H1 (cell line): Measurements from ENCODE around the gene MXD4. TPM values are rescaled to one million over a fixed set of nuclear protein-coding genes. Genes with fewer than 3 reads are reported as not detected.

Source experiments
- PHF8 ChIP-seq: fragments of 200-600 bp; sonication (generic); conservative IDR thresholded peaks from 2 replicates; pipeline ENCODE4 v1.7.1; 2012; ENCODE audit warnings: low read depth, mild to moderate bottlenecking, inconsistent platforms, low read length, moderate library complexity
- polyA plus RNA-seq, 7 experiments: library from polyadenylated mRNA; depleted of rRNA in 3 of 7; stranded (reverse) in 5 of 7; unstranded in 2 of 7; fragments of >200 nt in 5 of 7; fragments of 200-250 nt in 2 of 7; gene quantifications; 1 replicate in 5 of 7; 2 replicates in 1 of 7; 4 replicates in 1 of 7; pipeline versions ENCODE4 v1.2.1 to v1.2.3, GENCODE V29; 2011 to 2013; ENCODE audit warnings: missing spikeins in 2 of 7, mixed read lengths in 2 of 7
- total RNA-seq: library from RNA; stranded (reverse); fragmentation: NEBNext Ultra II Directional; extraction: Animal tissue kit (Norgen Biotek cat#: 25700); gene quantifications from 2 replicates; pipeline ENCODE4 v1.2.1, GENCODE V29; 2021

The MXD4 gene
- total and polyA plus RNA-seq, 2 of the 8 experiments (the other 6 are each of a cell fraction or from before 2014, with no cell fraction given), result 18.0 to 20.8 TPM

- TF ChIP-seq PHF8, result no peak
Observed at GRCh38 chr4:2253160-2254084, 8.5 kb downstream of the MXD4 start (continued).
